NB4 (cell line): ENCODE results near the gene ADK.

ENCODE experiments used
- CTCF ChIP-seq: IDR thresholded peaks from one replicate; pipeline ENCODE4 v1.5.1; 2012; ENCODE audit warnings: low read depth, low read length
- POLR2A ChIP-seq: IDR thresholded peaks from 2 replicates; pipeline ENCODE4 v1.6.1; 2011; ENCODE audit warnings: mild to moderate bottlenecking; ENCODE audit not compliant: insufficient read length; ENCODE audit errors: extremely low read depth

- TF ChIP-seq POLR2A (no peak), CTCF (no peak)
Measured at GRCh38 chr10:74118804-74119203, 32.2 kb upstream of the ADK start.
